Heart left ventricle (tissue), 13 donors: ENCODE data around the gene MFSD2A.

Source experiments
- CTCF ChIP-seq, 12 donors: fragments of 200-600 bp; sonication (generic) in 4 of 12; IDR thresholded peaks; one replicate each; pipeline versions ENCODE4 v1.5.0 to v1.8.0; 2018 to 2022; ENCODE audit warnings: antibody characterized with exemption in 12 of 12, mild to moderate bottlenecking in 5 of 12
- POLR2A ChIP-seq, 2 donors: fragments of 450-650 bp; IDR thresholded peaks; one replicate each; pipeline ENCODE4 v1.6.1; 2017; ENCODE audit warnings: antibody characterized with exemption in 2 of 2, mild to moderate bottlenecking in 2 of 2, moderate library complexity in 2 of 2
- donor health status: ischemic (EF 13 %, LVEDD 7.1; RV severe dilation, severe dysfunction).
- donor health status: DM: no; HTN: yes; CAD: no.
- donor health status: DM: no; HTN: no; CAD: no.
- donor health status: ischemic (EF 25% LVEDD 6.9; RV normal size, moderate dysfunction).
- donor health status: ischemic (EF 25% LVEDD 5.7; RV mildly dilated, moderate dysfunction).
- donor health status: ischemic (EF 35%, LVEDD 5.7; RV mildly dilated, moderate dysfunction).
- donor health status: nonischemic (EF 11% LVEDD 7.7; RV severe dilation, severe dysfunction).
- donor health status: DM: yes; HTN: yes; CAD: no.
- donor health status: PGD.
- donor health status: ischemic (EF 29% LVEDD 5.4; RV normal size, mild dysfunction).
- donor health status: nonischemic (EF 23%, LVEDD 6.1; RV moderate dilation, normal function).

- no peak for TF ChIP-seq POLR2A (IDR thresholded peaks at IDR 0.05)
- TF ChIP-seq CTCF (IDR thresholded peaks at IDR 0.05): no peak
These were observed 39.3 kb upstream of the MFSD2A start for GRCh38 chr1:39915499-39916129.
